Measurements from ENCODE around the gene TLR1.
"Not testable (repeated sequence)": the region's sequence is repeated elsewhere in the genome, so short reads cannot be mapped to it uniquely, and the experiment has no call there.

The TLR1 gene, protein sequence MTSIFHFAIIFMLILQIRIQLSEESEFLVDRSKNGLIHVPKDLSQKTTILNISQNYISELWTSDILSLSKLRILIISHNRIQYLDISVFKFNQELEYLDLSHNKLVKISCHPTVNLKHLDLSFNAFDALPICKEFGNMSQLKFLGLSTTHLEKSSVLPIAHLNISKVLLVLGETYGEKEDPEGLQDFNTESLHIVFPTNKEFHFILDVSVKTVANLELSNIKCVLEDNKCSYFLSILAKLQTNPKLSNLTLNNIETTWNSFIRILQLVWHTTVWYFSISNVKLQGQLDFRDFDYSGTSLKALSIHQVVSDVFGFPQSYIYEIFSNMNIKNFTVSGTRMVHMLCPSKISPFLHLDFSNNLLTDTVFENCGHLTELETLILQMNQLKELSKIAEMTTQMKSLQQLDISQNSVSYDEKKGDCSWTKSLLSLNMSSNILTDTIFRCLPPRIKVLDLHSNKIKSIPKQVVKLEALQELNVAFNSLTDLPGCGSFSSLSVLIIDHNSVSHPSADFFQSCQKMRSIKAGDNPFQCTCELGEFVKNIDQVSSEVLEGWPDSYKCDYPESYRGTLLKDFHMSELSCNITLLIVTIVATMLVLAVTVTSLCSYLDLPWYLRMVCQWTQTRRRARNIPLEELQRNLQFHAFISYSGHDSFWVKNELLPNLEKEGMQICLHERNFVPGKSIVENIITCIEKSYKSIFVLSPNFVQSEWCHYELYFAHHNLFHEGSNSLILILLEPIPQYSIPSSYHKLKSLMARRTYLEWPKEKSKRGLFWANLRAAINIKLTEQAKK

DNA sequence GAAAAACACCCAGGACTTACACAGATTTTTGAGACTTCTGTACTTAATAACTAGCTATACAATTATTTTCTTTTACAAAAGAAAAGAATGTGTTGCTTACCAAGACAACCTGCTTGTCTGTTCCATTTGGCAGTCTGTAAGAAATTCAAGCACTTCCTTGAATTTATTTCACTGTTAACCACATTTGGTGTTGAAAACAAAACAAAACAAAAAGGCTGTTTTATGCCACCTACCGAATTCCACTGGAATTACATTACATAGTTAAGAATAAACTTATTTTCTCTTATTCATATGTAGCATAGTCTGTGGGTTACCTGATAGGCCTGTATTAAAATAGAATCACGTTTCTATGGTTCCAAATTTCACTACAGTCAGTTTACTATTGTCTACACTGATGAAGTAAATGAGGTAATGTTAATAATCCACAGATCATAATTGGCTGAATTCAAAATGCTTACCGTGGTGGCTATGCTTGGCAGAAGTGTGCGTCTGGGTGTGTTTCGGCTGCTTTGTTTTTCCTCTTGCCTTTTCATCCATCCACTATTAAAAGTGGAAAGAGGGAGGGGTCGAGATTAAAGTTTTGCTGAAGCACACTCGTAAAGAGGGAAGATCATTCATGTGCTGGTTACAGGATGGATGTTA lies at the start of gene TLR1:
Gene TLR1, minus strand, starts transcription at position 138 of the 642 bp plus-strand sequence. CDS start 5,960 bp downstream, outside the sequence.
- no peak for DNase-seq

DNA sequence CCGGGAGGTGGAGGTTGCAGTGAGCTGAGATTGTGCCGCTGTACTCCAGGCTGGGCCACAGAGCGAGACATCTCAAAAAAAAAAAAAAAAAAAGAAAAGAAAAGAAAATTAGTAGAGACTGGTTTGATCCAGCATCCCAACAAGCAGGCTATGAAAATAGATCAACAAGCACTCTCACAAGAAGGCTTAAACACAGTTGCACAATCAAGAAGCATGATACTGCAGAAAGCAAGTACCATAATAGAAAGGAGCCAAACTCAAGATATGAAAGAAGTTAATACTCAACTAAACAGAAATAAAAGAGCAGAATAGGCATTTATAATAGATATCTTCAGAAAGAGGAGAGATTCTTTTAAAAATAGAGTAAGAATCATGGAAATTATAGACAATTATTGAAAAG lies 41.4 kb upstream of the TLR1 start:
- DNase-seq = no peak

DNA sequence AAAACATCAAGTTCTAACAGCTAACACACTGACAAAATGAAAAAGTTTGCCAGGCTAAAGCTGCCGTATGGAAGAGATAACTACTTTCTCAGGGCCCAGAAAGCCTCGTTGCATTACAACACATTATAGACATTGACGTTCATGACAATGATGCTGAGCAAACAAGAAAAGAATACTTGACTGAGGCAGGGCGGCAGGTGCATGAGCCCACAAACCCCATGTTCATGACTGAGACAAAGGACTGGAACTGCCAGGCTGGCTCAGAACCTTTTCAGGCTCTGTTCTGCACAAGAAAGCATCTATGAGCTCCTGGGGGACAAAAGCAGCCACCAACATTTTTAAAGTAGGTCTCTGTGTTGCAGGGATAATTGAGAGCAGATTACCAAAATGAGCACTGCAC lies 38.4 kb upstream of the TLR1 start:
- DNase-seq = no peak

DNA sequence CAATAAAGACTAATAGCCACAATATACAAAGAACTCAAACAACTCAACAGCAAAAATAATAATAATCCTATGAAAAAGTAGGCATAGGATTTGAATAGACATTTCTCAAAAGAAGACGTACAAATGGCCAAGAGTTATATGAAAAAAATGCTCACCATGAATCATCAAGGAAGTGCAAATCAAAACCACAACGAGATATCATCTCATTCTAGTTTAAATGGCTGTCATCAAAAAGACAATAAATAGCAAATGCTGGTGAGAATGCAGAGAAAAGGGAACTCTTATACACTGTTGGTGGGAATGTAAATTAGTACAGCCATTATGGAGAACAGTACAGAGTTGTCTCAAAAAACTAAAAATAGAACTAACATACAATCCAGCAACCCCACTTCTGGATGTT lies 33.3 kb upstream of the TLR1 start:
- no peak for DNase-seq

DNA sequence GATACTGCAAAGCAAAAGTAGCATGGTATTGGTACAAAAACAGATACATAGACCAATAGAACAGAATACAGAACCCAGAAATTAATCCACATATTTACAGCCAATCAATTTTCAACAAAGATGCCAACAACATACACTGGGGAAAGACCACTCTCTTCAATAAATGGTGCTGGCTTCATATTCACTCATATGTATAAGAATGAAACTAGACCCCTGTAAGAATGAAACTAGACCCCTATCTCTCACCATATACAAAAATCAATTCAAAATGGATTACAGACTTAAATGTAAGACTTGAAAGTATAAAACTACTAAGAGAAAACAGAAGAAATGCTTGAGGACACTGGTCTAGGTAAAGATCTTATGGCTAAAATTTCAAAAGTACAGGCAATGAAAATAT lies 32.7 kb upstream of the TLR1 start:
- DNase-seq = no peak

DNA sequence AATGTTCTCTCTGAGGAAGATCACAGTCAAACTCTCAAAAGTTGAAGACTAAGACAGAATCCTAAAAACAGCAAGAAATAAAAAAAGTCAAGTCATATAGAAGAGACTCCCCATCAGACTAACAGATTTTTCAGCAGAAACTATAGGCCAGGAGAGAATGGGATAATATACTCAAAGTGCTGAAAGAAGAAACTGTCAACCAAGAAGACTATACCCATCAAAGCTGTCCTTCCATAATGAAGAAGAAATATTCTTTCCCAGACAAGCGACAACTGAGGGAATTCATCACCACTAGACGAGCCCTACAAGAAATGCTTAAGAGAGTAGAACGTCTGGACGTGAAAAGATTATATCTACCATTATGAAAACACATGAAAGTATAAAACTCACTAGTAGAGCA lies 30.0 kb upstream of the TLR1 start:
- no peak for DNase-seq

DNA sequence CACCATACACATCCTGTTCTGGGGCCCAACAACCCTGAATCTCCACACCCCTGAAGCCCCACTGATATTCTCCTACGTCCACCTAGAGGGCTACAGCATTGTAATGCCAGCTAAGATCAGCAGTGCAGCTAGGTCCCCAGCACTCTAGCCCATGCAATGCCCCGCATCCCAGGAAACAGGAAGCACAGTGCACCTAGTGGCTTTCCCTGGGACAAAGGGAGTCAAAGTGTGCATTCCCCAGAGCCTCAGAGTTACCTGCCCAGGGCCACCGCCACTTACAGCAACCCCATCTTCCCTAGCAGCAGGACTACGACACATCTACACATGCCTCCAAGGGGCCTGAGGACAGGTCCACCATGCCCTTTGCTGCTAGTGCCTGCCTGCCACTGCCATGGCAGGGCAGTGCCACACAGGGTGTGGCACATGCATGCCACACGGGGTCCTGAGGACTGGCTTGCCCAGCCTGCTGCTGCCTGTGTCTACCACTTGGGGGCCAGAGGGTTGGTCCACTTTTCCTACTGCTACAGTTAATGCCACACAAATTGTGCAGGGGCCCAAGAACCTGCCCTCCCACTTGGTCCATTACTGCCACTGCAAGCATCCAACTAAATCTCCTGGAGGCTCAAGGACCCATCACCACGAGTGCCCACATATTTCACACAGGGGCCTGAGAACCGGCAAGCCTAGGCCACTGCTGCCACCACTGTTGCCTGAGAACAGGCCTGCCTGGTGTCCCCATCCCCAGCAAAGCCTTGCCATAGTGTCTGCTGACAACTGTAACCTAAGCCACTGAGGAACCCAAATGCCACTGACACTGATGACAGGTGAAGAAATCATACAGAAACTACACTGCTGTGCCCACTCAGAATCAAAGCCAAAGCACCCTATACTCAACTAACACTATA lies 28.3 kb upstream of the TLR1 start:
- no peak for DNase-seq

DNA sequence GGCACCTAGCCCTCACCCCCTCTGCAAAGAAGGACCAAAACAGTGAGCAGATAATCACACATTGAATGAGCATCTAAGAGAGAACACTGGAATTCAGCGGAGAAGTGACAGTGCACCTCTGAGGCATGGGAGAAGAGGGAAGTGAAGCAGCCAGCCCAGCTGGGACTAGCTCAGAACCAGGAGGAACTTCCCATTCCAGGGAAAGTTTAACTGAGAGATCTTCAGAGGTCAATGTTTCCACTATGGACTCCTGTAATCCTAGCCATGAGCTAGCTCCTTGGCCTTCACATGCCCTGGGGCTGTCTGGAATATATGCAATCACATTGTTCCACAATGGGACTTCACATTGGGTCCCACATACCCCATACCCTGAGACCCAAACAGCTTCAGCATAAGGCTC lies 27.6 kb upstream of the TLR1 start:
- no peak for DNase-seq

DNA sequence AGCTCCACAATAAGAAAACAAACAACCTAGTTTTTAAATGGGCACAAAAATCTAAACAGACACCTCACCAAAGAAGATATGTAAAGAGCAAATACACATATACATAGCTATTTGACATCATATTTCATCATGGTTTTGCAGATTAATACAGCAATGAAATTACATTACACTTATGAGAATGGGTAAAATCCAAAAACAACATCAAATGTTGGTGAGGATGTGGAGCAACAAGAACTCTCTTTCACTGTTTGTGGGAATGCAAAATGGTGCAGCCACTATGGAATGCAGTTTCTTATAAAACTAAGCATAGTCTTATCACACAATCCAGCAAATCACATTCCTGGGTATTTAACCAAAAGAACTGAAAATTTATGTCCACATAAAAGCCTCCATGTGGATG lies 27.1 kb upstream of the TLR1 start:
- DNase-seq = no peak

DNA sequence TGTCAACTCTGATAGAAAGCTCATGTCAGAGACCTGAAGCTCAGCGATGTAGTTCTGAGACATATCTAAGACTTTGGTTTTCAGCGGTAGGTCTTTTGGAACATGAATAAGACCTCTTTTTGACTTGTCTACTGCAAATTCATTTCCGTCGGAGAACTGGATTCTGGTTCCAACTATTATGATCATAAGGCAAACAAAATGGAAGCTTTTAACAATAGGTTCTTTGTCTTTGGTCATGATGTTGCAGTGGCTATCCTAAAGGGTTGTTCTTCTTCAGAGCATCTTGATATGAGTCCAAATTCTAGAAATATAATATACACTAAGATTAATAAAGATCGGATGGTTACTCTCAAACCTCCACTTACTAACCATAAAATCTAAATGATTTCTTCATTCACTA lies 24.6 kb upstream of the TLR1 start:
- DNase-seq = no peak

DNA sequence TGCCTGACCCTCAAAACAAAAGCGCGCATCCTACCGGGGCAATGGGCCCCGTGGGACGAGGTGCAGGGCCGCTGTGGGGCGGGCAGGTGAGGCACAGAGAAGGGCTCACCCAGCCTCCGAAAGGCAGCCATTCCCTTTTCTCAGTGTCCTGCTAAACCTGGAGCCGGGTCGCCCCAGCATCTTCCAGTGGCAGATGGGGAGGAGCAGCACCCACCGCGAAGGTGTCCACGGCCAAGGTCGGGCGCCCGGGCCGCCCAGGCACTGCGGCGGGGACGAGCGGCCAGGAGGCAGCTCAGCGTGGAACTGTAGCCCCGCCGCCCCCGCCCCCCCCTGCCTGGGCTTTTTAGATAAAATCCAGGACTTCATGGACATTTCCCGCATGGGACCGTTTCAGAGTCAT lies 19.2 kb upstream of the TLR1 start:
- DNase-seq = no peak

DNA sequence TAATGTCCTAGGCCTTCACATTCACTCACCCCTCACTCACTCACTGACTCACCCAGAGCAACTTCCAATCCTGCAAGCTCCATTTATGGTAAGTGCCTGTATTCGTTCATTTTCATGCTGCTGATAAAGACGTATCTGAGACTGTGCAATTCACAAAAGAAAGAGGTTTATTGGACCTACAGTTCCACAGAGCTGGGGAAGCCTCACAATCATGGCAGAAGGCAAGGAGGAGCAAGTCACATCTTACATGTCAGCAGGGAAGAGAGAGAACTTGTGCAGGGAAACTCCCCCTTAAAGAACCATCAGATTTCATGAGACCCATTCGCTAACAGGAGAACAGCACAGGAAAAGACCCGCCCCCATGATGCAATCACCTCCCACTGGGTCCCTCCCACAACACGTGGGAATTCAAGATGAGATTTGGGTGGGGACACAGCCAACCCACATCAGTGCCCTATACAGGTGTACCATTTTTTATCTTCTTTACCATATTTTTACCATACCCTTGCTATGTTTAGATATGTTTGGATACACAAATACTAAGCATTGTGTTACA lies 18.2 kb upstream of the TLR1 start:
- DNase-seq = no peak

DNA sequence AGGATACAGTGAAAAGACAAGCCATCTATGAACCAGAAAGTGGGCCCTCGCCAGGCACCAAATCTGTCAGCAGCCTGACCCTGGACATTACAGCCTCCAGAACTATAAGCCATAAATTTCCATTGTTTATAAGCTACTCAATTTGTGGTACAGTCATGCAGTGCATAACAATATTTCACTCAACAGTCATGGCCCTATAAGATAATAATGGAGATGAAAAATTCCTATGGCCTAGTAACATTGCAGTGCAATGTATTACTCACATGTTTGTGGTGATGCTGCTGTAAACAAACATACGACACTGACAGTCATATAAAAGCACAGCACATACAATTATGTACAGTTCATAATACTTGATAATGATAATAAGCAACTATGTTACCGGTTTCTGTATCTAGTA lies 17.1 kb upstream of the TLR1 start:
- DNase-seq = no peak

DNA sequence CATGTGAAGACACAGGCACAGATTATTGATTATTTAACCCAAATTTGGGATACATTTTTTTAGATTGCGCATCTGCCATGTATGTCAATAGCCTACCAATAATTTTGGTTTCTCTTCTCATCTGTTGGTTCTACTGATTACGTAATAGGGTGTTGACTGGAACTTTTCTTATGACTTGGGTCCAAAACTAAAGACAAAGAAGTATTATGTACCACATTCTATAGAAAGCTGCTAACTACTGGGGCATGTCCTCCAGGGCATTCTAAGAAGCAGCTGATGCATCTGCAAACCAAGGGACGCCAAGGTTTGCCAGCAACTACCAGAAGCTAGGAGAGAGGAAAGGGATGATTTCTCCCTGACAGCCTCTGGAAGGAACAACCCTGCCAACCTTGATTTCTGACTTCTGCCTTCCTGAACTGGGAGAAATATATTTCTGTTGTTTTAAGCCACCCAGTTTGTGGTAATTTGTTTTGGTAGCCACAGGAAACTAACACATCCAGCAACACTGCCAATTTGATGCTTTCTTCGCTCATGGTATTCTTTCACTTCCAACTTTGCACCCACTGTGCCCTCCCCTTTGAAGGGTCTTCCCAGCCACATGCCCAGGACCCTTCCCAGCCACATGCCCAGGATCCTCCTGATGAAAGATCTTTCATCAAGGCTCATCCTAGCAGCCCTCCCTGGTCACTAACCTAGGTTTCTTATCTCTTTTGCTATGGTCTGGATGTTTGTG lies 15.9 kb upstream of the TLR1 start:
- no peak for DNase-seq

DNA sequence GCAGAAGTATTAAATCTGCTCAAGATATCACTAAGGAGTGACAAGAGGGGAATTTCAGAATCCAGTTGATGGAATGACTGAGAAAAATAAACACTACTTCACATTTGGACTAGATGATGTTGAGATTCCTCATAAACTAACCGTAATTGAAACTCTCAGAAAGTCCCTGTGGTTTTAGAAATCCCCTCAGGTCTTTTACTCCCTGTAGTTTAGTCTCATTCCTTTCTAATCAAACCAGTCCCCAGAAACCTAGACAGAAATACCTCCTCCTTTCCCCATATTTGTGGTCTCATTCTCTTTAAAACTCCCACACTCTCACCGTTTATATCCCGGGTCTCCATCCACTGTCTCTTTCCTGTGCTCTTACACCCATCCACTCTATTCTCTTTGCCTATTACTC lies 15.0 kb upstream of the TLR1 start:
- DNase-seq = no peak

DNA sequence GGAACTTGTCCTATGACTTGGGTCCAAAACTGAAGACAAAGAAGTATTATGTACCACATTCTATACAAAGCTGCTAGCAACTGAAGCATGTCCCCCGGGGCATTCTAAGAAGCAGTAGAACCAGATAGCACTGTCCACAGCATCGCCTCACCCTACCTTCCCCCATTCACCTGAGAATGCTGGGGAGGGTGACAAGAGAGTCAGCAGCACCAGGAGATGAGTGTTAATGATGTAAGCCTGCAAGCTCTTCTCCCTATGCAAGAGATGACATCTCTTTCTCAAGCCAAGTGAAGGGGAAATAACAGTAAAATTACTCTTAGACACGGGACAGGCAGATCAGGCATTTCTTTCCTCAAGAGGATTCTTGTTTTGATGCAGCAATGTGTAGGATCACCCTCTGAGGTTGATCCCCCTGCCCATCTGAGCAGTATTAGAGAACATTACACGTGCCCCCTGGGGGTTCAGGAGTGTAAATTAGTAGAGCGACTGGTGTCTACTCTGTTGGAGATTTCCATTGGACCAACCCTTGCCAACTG lies 13.9 kb upstream of the TLR1 start:
- DNase-seq = no peak

DNA sequence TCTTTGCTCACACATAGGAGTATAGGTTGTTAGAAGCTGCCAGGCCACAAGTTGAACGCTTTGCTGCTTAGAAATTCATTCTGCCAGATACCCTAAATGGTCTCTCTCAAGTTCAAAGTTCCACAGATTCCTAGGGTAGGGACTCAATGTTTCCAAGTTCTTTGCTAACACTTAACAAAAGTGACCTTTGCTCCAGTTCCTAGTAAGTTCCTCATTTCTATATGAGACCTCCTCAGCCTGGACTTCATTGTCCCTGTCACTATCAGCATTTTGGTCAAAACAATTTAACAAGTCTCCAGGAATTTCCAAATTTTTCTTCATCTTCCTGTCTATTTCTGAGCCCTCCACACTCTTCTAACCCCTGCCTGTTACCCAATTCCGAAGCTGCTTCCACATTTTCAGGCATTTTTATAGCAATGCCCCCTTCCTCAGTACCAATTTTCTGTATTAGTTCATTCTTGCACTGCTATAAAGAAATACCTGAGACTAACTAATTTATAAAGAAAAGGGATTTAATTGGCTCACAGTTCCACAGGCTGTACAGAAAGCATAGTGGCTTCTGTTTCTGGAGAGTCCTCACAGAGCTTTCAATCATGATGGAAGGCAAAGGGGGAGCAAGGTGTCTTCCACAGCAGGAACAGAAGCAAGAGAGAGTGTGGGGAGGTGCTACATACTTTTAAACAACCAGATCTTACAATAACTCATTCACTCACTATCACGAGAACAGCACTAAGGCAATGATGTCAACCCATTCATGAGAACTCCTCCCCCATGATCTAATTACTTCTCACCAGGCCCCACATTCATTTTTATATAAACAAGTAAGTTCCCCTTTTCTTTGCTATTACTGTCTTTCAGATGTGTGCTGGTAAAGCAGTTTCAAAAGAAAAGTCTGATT lies 11.5 kb upstream of the TLR1 start:
- DNase-seq = no peak

DNA sequence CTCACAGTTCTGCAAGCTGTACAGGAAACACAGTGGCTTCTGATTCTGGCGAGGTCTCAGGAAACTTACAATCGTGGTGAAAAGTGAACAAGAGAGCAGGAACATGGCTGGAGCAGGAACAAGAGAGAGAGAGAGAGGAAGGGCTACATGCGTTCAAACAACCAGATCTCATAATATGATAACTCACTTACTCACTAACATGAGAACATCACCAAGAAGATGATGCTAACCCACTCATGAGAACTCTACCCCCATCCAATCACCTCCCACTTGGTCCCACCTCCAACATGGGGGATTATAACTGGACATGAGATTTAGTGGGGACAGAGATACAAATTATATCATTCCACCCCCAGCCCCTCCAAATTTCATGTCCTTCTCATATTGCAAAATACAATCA lies 9.8 kb upstream of the TLR1 start:
- no peak for DNase-seq

DNA sequence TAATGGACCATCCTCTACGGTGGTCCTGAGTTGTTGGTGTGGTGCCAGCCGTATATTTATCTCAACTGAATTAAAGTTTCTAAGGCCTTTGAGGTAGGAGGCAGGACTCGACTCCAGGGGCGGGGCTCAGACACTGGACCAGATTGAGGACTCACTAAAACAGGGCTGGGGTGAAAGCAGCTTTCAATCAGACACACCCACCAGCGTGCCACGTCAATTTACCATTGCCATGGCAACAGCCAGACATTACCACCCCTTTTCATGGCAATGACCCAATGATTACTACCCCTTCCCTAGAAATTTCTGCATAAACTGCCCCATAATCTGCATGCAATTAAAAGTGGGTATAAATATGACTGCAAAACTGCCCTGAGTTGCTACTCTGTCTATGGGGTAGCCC lies 6.7 kb upstream of the TLR1 start:
- no peak for DNase-seq

DNA sequence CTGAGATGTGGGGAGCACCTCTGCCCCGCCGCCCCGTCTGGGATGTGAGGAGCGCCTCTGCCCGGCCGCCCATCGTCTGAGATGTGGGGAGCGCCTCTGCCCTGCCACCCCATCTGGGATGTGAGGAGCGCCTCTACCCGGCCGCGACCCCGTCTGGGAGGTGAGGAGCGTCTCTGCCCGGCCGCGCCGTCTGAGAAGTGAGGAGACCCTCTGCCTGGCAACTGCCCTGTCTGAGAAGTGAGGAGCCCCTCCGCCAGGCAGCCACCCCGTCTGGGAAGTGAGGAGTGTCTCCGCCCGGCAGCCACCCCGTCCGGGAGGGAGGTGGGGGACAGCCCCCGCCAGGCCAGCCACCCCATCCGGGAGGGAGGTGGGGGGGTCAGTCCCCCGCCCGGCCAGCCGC lies 2.9 kb upstream of the TLR1 start:
- DNase-seq = not testable (repeated sequence)
